Activated CD4-positive, CD25-positive, alpha-beta regulatory T cell treated with anti-CD3 and anti-CD28 coated beads, Interleukin-2, amount 50 U/mL, for 16 hours (primary cell): Measurements from ENCODE around the gene AKR1C2.
"Not testable (repeated sequence)": the region's sequence is repeated elsewhere in the genome, so short reads cannot be mapped to it uniquely, and the experiment has no call there.

ENCODE experiments used
- DNase-seq: peaks from one replicate; pipeline ENCODE4 v3.0.0-alpha.2; 2020; ENCODE audit warnings: low read depth, low spot score

AKR1C2 gene

DNA sequence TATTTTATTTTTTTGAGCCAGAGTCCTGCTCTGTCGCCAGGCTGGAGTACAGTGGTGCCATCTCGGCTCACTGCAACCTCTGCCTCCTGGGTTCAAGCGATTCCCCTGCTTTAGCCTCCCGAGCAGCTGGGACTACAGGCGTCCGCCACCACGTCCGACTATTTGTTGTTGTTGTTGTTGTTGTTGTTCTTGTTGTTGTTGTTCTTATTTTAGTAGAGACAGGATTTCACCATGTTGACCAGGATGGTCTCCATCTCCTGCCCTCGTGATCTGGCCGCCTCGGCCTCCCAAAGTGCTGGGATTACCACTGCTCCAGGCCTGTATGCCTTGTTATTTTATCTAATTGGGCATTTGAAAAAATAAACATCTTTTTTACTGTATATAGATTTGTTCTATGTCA lies 42.1 kb downstream of the AKR1C2 start:
- DNase-seq = not testable (repeated sequence)

GRCh38 chr10:4956955-4957645 lies 46.6 kb downstream of the AKR1C2 start:
- DNase-seq = not testable (repeated sequence)

GRCh38 chr10:4956088-4956487 lies 47.6 kb downstream of the AKR1C2 start:
- not testable (repeated sequence) for DNase-seq

DNA sequence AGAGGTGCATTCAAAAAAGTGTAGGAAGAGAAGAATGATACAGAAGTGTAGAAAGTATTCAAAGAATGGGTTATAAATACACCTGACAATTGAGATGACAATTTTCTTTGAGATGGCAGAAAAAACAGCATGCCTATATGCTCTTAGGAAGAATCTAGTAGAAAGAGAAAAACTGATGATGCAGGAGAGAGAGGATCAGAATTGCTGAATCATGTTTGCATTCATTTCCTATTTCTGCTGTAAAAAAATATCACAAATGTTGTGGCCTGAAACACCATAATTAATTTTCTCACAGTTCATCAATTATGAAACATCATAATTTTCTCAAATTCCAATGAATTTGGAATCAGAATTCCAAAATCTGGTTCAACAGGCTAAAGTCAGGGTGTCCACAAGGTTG lies 50.3 kb downstream of the AKR1C2 start:
- no peak for DNase-seq

- DNase-seq = not testable (repeated sequence)
Measured at GRCh38 chr10:4951512-4952162, 52.0 kb downstream of the AKR1C2 start.

DNA sequence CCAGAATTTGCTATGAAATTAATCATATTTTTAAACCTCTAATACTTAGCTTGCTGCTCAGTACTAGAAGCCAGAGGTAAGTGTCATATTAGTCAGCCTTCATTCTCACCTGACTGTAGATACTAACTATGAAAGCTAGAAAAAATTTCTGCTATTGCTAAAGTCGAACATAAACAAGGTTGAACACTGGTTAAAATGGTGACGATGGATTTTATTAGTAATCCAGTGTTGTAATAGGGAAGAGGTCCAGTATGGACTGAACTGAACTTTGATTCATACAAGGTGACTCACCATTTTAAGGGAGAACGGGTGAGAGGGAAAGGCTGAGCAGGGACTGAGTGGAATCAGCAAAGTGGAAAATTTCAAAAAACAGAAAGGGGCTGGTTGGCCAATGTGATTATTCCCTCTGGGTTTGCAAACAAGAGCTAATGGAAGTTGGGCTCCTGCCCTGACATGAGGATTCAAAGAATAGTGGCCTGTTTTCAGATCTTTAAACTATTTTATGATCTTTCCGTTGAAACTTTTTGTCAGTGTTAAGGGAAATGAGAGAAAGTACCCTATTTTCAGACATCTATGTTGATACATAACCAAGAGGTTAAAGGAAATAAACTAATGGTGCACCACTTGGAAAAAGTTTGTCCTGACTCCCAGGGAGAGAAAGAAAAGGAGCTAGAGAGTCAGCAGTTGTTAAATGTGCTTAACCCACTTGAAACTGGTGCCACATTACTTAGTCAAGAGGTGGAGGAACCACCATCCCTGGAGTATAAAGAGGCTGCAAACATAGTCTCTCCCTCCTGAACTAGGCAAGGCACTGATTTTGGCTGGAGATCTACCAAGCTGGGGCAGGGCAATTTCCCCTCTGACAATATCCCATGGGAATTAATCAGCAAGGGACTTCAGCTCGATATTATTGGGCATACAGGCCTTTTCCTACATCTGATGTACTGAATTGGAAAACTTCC lies 55.7 kb downstream of the AKR1C2 start:
- no peak for DNase-seq

DNA sequence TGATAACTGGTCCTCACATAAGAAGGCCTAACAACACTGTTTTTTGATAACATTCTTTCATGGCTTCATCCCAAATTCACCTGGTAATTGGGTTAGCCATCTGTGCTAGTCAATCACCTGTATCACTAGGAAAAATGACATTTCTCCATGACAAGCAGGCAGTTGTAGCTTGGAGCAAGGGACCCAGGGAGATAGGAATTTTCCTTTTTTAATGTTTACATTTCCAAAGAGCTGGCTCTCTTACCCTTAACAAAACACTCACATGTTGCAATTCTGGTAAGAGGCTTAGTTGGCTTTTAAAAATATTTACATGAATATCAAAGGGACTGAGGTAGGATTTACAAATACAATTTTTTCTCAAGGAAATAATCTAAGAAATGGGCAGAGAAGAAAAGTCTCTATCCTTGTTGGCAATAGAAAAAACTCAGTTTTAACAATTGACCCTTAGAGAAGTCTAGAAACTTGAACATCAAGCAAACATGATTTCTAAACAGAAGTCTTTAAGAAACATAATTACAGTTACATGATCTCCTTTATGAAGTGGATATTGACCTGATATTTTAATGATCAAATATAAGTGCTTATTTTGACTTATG lies 56.5 kb downstream of the AKR1C2 start:
- no peak for DNase-seq

DNA sequence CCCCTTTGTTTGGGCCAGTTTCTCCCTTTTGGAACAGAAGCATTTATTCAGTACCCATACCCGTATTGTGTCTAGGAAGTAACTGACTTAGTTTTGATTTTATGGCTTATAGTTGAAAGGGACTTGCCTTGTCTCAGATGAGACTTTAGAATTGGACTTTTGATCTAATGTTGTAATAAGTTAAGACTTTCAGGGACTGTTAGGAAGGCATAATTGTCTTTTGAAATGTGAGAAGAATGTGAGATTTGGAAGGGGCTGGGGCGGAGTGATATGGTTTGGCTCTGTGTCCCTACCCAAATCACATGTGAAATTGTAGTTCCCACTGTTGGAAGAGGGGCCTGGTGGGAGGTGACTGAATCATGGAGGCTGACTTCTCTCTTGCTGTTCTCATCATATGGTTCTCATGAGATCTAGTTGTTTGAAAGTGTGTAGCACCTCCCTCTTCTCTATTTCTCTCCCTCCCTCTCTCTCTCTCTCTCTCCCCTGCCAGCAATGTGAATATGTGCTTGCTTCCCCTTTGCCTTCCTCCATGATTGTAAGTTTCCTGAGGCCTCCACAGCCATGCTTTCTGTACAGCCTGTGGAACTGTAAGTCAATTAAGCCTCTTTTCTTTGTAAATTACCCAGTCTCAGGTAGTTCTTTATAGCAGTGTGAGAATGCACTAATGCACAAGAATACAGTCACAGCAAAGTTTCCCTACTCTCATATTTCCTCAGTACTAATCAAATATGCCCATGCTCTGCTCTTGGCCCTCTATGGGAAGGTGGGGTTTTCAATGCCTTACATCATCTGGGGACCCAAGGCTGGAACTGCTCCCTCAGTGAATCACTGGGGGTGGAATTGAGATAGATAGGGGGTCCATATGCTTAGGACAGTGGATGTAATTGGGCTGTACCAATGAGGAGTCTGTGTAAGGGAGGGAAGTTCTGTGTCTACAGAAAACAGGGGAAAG lies 57.6 kb downstream of the AKR1C2 start:
- DNase-seq = no peak

DNA sequence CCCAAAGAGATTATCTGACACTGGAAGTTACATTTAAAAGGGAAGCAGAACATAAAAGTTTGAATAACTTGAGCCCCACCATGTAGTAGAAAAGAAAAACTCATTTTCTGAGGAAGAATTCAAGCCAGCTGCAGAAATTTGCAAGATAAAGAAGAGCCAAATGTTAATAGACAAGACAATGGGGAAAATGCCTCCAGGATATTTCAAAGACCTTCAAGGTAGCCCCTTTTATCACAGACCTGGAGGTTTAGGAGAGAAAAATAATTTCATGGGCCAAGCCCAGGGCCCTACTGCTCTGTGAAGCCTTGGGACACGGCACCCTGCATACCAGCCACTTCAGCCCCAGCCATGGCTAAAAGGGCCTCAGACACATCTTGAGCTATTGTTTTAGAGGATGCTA lies 58.8 kb downstream of the AKR1C2 start:
- no peak for DNase-seq

- DNase-seq = no peak
Measured at GRCh38 chr10:4943821-4944220, 59.8 kb downstream of the AKR1C2 start.

DNA sequence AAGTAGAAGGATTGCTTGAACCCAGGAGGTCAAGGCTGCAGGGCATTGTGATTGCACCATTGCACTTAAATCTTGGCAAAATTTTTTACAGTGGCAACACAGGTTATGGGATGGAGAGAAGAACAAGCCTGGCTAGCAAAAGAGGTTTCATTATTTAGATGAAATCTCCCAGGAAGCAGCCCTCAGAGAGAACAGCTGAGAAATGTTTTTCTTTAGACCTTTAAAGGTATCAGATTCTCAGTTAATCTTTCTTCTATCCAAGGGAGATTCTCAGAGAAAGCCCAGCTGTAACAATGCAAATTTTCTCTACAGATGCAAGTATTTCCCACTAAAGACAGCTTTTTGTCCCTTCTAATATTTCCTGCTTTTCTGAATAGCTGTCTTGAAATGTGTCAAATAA lies 60.2 kb downstream of the AKR1C2 start:
- not testable (repeated sequence) for DNase-seq

DNA sequence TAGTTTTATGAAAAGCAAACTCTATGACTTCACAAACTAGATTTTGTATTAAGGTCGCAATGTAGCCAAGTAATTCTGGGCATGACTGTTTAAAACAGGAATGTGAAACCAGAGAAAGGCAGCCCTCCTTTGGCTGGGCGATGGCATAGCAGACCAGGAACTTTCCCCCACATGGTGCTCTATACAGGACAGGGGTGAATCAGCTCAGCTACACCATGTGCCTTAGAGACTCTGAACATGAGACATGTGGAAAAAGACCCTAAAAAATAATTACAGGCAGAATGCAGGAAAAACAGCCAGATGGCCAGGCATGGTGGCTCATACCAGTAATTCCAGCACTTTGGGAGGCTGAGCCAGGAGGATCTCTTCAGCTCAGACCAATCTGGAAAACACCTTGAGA lies 60.7 kb downstream of the AKR1C2 start:
- DNase-seq = not testable (repeated sequence)

DNA sequence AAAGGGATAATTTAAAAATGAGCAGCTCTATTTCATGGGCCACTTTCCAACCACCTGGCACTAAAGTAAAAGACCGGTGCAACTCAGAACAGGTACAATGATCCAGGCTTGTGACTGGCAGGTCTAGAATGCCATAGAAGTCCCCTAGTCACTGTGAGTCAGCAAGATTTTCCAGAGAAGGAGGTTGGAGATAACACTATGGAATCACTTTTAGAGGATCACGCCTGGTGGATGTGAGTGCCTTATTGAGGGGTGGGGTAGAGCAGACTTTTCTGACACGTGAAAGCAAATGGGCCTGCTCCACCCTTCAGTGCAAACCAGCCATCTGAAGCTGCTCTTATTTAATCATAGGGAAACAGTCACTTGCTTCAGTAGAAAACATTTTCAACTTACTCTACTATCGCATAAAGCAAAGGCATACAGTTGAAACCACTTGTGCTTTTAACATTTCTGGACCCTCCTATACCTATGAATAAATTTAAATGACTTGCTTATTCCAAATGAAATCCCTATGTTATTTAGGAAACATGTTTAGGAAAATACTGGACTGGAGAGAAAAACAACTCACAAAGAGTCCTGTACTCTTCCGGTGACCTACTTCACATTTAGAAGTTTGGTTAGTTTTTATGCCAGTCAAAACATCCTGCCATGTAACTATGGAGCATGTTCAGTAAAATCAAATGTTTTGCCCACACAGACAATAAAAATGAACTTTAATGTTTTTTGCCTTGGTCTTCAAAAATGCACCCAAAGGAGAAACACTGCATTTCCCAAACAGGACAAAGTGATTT lies 61.9 kb downstream of the AKR1C2 start:
- no peak for DNase-seq

GRCh38 chr10:4940909-4941308 lies 62.7 kb downstream of the AKR1C2 start:
- DNase-seq = not testable (repeated sequence)

DNA sequence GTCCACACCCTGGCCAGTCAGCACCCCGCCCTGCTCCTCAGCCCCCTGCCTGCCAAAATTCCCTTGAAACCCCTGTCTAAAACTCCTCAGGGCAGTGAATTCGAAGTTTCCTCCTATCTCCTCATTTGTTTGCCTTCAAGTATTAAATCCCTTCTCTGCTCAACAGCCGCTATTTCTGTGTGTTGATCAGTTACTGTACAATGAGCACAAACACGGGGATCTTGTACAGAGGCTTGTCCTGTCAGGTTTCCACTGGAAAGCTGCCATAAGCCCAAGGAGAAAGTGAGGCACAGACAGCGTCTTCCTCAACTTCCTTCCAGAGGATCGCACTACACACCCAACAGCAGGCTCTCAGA lies 63.6 kb downstream of the AKR1C2 start:
- DNase-seq = not testable (repeated sequence)

- no peak for DNase-seq
Measured at GRCh38 chr10:4939224-4940072, 64.2 kb downstream of the AKR1C2 start.
